NCI-H526 treated with DMSO at 0.1 percent for 48 hours (cell line): ENCODE results near the gene GPR35.

Experiments
- DNase-seq: peaks from one replicate; lab custom pipeline; 2025; lab: John Stamatoyannopoulos, UW

The GPR35 gene

DNA sequence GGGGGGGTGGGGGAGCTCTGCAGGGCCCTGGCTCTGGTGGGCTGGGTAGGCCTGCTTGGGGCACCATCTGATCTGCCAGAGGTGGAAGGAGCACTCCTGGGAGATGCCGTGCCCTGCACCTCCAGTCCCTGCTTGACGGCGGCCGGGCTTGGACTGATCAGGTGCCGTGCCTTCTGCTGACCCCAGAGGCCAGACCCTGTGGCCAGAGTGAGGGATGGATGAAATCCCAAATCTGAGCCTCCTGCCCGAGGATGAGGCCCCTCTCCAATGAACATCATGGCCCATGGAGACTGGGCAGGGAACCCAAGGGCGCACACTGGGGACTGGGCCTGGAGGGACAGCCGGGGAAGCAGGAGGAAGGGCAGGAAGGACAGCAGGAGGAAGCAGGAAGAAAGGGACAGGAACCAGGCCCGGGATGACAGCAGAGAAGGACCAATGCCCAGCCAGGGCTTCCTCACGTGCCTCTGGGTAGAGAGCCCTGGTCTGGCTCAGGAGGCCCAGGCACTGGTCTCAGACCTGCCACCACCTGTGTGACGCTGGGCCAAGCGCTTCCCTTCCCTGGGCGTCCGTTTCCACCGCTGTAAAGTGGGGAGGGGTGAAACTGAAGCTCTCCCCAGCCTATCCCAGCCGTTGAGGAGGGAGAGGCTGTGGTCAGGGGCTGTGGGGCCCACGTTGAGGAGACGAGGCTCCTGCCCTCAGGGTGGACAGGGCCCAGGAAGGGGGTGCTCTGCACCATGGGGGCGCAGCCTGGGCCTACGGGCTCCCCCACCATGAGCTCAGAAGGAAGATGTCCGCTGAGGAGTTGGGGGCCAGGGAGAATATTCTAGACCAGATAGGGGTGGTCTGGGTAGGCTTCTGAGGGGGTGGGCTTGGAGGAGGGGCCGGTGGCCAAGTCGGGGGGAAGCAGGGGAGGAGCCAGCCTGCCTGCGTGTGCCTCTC lies 1.0 kb upstream of the GPR35 start:
- no peak for DNase-seq

DNA sequence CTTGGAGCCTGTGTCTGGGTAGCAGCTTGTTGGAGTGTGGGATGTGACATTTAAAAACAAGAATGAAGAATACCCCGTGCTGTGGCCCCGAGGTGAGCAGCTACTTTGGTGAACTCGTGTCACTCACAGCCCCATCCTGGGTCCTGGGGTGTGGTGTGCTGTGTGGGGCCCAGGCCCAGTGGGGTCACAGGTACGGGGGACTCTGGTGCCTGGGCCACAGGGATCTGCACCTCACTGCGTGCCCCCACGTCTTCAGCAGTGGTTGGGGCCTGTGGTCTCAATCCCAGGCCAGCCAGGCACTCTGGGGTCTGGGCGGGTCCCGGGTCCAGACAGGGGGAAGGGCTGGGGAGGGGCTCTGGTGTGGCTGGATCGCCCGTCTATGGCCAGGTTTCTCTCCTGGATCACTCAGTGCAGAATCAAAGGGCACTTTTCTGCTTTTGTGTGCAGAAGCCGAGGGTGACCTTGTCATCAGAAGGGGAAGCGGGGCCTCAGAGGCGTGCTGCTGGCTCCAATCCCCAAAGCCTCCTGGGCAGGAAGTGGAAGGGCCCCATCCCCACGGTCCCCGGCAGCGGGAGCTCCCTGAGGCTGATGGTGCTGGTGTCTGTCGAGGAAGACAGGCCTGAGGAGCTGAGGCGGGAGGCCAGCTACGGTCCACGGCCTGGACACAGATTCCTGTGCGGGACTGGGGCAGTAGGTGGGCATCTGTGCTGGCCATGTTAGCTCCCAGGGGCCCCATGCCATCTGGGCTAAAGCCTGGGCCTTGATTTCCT lies 1.4 kb downstream of the GPR35 start:
- DNase-seq, result no peak

DNA sequence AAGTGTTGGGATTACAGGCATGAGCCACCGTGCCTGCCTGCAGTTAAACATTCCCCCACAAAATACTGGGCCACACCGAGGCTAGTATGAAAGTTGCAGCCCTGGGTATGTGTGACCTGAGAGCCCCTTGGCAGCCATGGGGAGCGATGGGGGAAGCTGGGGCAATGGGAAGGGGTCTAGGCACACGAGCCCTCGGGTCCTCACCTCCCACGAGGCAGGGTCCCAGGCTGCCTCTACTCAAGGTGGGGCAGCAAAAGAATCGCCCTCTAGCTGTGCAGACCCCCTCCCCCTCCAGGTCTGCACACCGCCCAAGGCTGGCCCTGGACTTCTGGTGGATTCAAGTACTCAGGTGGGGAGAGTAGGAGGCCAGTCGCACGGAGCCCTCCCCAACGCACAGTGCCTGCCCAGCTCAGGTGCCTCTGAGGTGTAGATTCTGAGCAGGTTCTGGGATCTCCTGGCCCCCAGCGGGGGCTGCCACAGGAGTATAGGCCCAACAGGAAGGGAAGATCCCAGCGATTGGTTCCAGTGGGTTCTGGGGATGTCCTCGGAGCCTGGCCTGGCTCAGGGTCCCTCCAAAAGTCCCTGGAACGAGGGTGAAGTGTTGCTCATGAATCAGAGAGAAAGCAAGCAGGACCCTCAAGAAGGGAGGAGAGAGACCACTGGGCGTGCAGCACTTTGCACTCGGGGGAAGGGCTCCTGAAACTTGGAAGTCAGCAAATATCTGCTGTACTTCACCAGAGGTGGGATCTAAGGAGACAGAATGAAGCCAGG lies 2.6 kb downstream of the GPR35 start:
- no peak for DNase-seq

DNA sequence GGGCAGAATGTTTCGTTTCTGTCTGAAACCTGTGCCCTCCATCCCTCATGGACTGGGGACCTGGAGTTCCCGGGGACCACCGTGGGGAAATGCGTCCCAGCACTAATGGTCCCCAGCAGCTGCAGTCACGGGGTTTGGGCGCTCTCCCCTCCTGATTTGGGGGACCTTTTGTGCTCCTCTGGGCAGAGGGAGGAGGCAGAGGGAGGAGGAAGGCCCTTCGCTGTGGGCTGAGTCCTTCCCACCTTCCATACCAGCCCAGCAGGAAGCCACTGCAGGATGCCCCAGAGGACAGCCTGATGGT lies 3.2 kb downstream of the GPR35 start:
- DNase-seq, result no peak

DNA sequence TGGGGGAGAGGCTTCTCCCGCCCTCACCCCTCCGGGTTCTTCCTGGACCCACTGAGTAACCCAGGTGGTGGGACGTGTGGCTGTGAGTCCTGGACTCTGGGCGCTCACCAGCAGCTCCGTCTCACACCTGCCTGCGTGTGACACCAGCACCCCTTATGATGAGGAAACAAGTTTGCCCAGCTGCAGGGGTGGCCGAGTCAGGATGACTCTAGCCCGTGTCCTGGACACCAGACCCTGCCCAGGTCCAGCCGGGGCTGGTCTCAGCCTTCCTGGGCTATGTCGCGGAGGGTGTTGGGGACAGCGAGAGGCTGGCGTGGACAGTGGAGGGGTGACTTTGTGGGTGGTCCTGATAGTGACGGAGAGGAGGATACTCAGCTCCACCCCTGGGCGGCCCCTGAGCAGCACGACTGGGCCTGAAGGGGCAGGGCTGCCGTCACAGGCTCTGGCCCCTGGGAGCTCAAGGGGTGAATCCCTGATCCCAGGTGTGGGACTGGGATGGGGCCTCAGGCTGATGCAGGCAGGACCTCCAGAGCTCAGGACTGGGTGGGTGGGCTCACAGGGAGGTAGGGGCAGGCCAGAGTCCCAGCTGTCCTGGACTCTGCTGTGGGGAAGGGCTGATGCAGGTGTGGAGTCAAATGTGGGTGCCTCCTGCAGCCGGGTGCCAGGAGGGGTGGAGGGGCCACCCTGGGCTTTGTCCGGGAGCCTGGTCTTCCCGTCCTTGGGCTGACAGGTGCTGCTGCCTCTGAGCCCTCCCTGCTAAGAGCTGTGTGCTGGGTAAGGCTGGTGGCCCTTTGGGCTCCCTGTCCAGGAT lies 3.7 kb downstream of the GPR35 start:
- DNase-seq, result no peak

DNA sequence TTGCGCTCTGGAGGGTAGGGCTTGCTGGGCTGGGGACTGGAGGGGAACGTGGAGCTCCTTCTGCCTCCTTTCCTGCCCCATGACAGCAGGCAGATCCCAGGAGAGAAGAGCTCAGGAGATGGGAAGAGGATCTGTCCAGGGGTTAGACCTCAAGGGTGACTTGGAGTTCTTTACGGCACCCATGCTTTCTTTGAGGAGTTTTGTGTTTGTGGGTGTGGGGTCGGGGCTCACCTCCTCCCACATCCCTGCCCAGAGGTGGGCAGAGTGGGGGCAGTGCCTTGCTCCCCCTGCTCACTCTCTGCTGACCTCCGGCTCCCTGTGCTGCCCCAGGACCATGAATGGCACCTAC lies 4.3 kb downstream of the GPR35 start:
- DNase-seq, result no peak

DNA sequence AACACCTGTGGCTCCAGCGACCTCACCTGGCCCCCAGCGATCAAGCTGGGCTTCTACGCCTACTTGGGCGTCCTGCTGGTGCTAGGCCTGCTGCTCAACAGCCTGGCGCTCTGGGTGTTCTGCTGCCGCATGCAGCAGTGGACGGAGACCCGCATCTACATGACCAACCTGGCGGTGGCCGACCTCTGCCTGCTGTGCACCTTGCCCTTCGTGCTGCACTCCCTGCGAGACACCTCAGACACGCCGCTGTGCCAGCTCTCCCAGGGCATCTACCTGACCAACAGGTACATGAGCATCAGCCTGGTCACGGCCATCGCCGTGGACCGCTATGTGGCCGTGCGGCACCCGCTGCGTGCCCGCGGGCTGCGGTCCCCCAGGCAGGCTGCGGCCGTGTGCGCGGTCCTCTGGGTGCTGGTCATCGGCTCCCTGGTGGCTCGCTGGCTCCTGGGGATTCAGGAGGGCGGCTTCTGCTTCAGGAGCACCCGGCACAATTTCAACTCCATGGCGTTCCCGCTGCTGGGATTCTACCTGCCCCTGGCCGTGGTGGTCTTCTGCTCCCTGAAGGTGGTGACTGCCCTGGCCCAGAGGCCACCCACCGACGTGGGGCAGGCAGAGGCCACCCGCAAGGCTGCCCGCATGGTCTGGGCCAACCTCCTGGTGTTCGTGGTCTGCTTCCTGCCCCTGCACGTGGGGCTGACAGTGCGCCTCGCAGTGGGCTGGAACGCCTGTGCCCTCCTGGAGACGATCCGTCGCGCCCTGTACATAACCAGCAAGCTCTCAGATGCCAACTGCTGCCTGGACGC lies 4.9 kb downstream of the GPR35 start:
- no peak for DNase-seq

DNA sequence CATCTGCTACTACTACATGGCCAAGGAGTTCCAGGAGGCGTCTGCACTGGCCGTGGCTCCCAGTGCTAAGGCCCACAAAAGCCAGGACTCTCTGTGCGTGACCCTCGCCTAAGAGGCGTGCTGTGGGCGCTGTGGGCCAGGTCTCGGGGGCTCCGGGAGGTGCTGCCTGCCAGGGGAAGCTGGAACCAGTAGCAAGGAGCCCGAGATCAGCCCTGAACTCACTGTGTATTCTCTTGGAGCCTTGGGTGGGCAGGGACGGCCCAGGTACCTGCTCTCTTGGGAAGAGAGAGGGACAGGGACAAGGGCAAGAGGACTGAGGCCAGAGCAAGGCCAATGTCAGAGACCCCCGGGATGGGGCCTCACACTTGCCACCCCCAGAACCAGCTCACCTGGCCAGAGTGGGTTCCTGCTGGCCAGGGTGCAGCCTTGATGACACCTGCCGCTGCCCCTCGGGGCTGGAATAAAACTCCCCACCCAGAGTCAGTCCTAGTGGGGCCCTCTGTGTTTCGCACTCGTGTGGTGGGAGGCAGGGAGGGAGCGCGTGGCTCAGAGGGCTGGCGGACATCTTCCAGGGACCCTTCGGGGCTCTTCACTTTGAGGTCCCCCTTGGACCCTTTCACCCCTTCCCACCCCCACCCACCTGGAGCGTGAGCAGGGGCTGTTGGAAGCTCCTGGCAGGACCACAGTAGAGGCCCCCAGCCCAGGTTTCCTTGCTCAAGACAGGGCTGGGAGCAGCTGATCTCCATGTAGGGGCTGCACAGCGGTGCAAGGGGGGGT lies 5.7 kb downstream of the GPR35 start:
- DNase-seq, result no peak

DNA sequence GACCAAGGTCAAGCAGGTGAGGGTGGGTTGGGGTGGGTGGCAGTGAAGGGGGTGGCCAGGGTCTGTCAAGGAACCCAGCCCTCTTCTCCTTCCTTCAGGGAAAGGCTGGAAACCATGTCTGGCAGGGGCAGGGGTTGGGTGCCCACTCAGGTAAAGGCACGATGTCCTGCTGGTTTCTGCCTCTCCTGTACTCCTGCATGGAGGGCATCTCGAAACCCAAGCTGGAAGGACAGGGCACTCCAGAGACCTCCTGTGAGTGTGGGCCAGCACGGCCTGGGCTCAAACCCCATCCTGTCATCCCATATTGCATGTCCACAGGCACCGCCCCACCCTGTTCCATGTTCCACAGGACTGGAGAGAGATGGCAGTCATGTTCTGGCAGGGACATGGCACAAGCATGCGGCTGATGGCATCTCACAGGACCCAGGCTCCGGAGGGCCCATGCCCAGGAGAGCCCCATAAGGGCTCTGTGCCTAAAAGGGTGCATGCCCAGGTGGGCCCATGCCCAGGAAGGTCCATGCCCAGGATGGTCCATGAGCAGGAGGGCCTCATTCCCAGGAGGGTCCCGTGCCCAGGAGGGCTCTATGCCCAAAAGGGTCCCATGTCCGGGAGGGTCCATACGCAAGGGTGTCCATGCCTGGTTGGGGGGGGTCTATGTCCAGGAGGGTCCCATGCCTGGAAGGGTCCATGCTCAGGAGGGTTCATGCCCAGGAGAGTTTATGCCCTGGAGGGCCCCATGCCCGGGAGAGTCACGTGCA lies 6.4 kb downstream of the GPR35 start:
- DNase-seq, result no peak

DNA sequence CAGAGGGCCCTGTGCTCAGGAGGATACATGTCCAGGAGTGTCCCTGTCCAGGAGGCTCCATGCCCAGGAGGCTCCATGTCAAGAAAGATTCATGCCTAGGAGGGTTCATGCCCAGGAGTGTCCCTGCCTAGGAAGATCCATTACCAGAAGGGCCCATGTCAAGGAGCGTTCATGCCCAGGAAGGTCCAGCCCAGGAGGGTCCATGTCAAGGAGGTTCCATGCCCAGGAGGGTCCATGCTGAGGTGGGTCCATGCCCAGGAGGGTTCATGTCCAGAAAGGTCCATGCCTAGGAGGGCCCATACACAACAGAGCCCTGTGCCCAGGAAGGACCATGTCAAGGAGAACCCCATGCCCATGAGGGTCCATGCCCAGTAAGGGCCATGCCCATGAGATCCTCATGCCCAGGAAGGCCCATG lies 7.0 kb downstream of the GPR35 start:
- DNase-seq, result no peak

DNA sequence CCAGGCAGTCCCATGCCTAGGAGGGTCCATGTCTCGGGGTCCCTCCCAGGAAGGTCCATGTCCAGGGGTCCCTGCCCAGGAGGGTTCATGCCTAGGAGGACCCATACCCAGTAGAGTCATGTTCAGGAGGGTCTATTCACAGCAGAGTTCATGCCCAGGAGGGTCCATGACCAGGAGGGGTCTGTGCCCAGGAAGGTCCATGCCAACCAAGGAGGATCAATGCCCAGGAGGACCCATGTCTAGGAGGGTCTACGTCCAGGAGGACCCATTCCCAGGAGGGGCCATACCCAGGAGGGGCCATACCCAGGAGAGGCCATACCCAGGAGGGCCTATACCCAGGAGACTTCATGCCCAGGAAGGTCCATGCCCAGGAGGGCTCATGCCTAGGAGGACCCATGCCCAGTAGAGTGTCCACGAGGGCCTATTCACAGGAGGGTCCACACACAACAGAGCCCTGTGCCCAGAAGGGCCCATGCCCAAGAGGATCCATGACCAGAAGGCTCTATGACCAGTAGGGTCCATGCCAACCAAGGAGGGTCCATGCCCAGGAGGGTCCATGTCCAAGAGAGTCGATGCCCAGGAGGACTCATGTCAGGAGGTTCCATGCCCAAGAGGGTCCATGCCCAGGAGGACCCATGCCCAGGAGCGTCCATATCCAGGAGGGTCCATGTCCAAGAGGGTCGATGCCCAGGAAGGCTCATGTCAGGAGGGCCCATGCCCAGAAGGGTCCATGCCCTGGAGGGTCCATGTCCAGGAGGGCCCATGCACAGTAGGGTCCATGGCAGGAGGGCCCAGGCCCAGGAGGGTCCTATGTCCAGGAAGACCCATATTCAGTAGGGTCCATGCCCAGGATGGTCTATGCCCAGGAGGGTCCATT lies 10.1 kb downstream of the GPR35 start:
- no peak for DNase-seq

DNA sequence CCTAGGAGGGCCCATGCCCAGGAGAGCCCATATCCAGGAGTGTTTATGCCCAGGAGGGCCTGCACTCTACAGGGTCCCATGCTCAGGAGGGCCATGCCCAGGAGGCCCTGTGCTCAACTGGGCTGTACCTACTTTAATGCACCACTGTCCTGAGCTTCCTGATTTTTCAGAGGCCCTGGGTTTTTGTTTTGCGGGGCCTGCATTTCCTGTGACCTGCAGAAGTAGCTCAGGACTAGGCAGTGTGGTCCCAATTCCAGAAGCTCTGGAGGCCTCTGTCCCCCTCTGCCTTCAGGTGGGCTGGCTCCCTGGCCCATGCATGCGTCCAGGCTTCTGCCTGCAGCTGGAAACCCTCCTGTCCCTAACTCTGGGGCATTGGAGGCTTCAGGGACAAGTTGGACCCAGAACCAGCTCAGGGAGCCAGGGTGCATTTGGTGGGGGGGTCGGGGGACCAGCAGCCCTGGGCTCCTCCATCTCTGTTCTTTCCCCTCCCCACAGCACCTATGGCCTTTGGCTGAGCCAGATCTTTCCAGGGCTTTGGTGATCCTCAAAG lies 10.8 kb downstream of the GPR35 start:
- DNase-seq, result no peak

DNA sequence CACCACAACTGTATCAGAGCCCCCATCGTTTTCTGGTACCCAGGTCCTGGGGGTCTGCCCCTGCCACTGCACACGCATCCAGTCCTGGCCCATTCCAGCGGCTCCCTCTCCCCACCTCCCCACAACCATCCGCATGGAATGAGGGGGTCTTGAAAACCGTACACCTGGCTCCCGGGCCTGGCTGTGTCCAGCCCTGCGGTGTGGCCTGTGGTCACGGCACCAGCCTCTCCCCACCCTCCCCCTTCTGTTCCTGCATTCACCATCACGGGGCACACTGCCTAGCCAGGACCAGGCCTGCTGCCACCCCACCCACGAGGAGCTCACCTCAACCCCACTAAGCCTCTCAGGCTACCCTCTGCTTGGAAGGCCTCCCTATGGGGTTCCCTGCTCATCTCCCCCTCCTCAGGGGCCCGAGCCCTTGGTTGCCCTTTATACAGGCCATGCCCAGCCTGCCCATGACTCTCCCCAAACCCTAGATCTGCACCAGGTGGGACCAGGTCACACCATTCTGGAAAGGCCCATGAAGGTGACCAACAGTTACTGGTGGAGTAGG lies 11.4 kb downstream of the GPR35 start:
- no peak for DNase-seq

DNA sequence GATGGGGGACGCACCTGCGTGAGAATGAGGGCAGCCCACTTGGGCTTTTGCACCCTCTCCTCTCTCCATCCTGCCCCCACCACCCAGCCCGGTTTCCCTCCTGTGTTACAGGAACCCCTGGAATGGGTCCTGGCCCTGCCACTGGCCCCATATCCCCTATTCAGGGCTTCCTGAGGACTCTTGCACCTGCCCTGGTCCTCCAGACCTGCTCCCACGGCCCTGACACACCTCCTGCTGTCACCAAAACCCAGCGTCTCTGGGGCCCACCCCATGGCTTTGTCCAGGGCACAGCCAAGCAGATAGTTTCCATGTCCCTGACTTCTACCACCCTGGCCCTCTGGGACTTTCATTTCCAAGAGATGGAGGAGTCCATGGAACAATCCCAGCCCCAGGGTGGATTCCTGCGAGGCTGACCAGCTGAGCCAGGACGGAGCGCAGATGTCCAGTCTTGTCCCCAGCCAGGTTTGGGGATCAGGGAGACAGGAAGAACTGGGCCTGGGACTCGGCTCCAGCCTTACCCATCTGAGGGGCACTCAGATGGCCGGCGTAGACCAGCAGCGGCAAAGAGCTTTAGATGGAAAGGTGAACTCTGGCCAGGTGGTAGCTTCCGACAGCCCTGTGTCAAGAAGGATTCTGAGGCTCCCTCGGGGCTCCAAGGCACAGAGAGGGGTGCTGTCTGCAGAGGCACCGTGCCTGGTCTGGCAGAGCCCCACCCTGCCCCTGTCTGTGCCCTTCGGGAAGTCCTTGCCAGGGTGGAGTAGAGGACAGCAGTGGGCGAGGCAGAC lies 12.0 kb downstream of the GPR35 start:
- DNase-seq, result no peak

DNA sequence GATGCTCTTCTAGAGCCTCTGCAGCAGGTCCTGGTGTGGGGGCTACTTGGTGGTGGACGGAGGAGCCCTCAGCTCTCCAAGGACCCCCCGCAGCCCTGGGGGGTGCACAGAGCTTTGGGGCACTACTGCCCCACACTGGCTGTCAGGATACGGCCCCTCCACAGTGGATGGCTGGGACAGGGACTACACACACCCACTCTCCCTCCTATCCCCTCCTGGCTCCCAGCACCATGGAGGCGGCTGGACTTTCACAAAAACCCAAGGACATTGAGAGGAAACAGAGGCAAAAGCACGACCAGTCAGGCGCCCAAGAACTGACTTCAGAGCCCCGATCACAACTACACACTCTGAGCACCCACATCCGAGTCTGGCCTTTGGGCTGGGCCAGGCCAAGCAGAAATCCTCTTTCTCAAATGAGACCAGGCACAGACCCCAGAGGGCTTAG lies 12.6 kb downstream of the GPR35 start:
- no peak for DNase-seq

DNA sequence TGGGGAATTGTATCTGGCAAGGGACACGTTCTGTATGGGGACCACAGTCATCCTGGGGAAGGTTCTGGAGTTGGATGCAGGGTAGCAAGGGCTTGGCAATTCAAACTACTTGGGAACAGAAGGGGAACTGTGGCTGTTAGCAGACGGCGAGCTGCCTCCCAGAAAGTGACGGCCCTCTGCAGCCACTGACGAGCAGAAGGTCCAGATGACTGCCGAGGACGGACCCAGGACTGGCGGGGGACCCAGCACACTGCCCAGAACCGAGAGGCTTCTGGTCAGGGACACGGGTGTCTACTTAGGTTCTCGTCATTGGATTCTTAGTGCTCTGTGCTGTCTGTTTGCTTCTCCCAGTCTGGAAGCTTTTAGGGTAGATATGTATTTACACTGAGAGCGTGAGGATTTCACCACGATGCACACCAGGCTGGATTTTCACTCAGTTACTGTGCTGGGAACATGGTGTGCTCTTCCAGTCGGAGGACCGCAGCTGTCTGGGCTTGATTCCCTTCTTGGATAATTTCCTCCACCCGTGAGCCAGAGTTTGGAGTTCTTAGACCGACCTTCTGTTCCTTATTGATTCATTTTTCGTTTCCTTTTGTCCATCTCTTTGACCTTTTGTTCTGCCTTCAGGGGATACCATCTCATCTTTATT lies 13.4 kb downstream of the GPR35 start:
- no peak for DNase-seq

DNA sequence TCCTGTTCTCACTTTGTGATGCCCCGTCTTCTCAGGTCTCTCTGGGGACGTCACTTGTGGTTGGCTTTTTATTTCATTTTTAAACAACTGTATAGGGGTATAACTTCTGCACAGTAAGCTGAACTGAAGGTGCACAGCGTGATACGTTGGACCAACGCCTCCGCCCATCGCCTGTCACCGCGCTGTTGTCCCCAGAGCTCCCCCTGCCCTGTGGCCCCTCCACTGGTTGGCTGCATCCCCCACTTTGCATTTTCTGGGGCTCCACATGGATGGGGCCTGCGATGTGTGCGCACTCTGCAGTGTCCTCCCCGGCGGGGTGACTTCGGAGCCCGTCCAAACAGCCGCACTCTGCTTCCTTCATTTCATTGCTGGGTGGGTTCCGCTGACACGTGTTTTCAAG lies 14.3 kb downstream of the GPR35 start:
- no peak for DNase-seq
